AG09309 (cell line): ENCODE results near the gene ZBTB12.

Experiments
- DNase-seq: peaks from one replicate; pipeline ENCODE4 v3.0.0-alpha.2; 2010; ENCODE audit warnings: low read depth
- H3K4me3 ChIP-seq: 2 replicates; pipeline ENCODE4 v1.5.1; 2011; ENCODE audit warnings: mild to moderate bottlenecking, low read depth, low read length, moderate library complexity; ENCODE audit not compliant: control insufficient read depth
- TF ChIP-seq, protein P1 (sequence below): IDR thresholded peaks from 2 replicates; pipeline ENCODE4 v1.5.1; 2011; ENCODE audit warnings: mild to moderate bottlenecking, low read depth, low read length, inconsistent platforms; ENCODE audit not compliant: insufficient read depth, control insufficient read depth; ENCODE audit errors: missing control alignments

The ZBTB12 gene

DNA sequence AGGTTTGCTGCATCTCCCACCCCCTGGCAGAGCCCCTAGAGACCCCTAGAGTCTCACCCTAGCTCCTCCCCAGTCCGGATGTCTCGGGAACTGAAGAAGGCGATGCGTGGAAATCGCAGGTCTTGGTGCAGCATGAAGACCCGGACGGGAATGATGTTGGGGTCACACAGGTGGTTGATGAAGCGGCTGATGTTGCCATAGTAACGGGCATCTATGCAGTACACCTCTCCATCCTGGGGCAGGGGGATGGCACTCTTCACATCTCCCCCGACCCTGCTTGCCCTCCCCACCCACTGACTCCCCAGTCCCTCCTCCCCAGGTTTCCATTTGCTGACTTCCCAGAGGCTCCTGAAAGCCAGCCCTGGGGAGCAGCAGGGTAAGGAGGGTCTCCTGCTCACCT is 21.3 kb downstream of the ZBTB12 start:
- DNase-seq: no peak
- H3K4me3 ChIP-seq: no peak overlapping the region
- TF ChIP-seq, protein P1, sequence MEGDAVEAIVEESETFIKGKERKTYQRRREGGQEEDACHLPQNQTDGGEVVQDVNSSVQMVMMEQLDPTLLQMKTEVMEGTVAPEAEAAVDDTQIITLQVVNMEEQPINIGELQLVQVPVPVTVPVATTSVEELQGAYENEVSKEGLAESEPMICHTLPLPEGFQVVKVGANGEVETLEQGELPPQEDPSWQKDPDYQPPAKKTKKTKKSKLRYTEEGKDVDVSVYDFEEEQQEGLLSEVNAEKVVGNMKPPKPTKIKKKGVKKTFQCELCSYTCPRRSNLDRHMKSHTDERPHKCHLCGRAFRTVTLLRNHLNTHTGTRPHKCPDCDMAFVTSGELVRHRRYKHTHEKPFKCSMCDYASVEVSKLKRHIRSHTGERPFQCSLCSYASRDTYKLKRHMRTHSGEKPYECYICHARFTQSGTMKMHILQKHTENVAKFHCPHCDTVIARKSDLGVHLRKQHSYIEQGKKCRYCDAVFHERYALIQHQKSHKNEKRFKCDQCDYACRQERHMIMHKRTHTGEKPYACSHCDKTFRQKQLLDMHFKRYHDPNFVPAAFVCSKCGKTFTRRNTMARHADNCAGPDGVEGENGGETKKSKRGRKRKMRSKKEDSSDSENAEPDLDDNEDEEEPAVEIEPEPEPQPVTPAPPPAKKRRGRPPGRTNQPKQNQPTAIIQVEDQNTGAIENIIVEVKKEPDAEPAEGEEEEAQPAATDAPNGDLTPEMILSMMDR: no peak

DNA sequence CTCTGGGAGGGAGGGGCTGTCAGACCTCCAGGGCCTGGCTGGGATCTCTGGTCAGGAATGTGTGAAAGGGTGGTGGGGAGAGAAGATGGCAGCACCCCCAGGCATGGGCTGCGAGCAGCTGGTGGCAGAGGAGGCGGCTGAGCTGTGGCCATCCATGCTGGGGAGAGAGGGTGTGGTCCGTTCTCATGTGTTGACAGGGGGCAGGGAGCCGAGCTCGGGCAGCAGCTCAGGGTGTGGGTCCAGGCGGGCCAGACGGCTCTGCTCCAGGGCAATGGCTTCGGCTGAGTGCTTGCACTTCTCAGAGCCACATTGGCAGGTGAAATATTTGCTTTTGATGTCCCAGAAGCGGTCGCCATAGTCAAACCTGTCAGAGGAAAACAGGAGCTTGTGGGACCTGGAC is 22.0 kb downstream of the ZBTB12 start:
- TF ChIP-seq, protein P1: no peak
- H3K4me3 ChIP-seq: no peak overlapping the region
- no peak for DNase-seq

DNA sequence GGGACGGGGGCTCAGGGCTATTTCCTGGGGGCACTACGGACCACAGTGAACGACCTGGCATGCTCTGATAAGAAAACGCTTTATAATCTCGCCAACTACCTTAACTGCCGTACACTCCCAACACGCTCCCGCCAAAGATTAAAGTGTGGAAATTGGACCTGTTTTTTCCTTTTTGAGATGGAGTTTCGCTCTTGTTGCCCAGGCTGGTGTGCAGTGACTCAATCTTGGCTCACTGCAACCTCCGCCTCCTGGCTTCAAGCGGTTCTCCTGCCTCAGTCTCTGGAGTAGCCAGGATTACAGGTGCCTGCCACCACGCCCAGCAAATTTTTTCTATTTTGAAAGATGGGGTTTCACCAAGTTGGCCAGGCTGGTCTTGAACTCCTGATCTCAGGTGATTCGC is 22.7 kb downstream of the ZBTB12 start:
- TF ChIP-seq, protein P1: no peak

DNA sequence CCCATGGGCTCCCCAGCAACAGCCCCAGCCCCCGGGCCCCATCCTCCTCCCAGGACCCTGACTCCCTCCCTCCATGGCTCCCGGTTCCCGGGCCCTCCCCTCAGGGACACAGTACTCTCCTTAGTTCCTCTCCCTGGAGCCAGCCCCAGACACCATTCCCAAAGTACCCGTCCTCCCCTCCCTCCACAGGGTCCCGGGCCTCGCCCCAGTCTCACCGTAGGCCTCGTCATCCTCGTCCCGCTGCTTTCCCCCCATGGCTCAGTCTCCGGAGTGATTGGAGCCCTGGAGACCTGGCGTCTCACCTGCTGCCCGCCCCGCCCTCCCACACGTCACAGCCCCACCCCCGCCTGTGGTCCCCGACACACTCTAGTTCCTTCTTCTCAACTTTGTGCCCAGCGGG is 23.2 kb downstream of the ZBTB12 start, which contains the start of gene SLC44A4:
Gene SLC44A4, minus strand, starts transcription at position 272 of the 400 bp plus-strand sequence. Its CDS starts 17 bp downstream, at position 255.
- TF ChIP-seq, protein P1: no peak
- H3K4me3 ChIP-seq: no peak within 1 kb of the TSS
- no peak for DNase-seq

More for the DNA sequence above, 22.7 kb downstream of the ZBTB12 start:
- DNase-seq: no peak
- H3K4me3 ChIP-seq: no peak overlapping the region

DNA sequence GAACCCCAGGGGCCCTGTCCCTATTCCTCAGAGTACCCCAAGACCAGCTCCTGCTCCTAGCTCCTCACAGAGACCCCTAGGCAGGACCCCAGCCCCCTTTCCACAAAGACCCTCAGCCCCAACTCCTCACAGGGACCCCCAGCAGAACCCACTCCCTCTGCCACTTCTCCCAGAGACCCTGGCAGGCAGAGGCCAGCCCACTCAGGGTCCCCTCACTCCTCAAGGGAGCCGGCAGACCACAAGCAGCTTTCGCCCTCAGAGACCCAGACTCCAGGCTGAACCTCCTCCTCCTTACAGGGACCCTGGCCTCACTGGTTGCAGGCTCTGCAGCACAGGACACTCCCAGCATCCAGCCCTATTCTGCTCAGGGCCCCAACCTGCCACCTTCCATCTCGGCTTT is 23.7 kb downstream of the ZBTB12 start:
- no peak overlapping the region for H3K4me3 ChIP-seq
- DNase-seq: no peak
- TF ChIP-seq, protein P1: no peak

DNA sequence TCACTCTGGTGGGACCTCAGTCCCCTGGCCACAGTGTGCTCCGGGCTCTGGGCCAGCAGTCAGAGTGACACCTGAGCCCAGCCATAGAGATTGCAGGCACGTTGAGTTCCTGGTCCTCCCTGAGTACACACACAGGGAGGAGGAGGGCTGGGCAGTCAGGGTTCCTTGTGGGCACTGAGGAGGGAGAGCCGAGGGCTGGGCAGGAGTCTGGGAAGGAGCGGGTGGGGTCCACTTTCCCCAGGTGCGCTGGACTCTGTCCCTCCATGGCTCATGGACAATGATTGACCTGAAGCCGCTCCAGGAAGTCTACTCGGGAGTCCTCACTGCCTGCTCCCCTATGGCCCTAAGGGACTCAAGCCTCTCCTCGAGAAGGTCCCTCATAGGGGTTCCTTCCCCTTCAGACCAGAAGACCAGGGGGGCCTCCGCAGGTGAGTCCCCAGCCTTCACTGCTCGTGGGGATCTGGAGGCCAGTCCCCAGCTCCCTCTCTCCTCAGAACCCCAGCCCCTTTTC is 24.2 kb downstream of the ZBTB12 start:
- no peak for DNase-seq
- TF ChIP-seq, protein P1: no peak
- H3K4me3 ChIP-seq: no peak overlapping the region
